Body of pancreas (tissue), 4 donors: Measurements from ENCODE around the gene C5orf47. TPM values are rescaled to one million over a fixed set of nuclear protein-coding genes. Genes with fewer than 3 reads are reported as not detected.
A peak's percentile ranks its signal among the peaks of the same experiment; 100 is the strongest.
"Not testable (repeated sequence)": the region's sequence is repeated elsewhere in the genome, so short reads cannot be mapped to it uniquely, and the experiment has no call there.

Experiments
- ATAC-seq: fragments of 150-250 bp; one replicate; pipeline ENCODE4 v1.9.1; 2016
- DNase-seq, 4 donors: peaks; one replicate each; pipeline ENCODE4 v3.0.0-alpha.2; 2019
- H3K27ac ChIP-seq, 4 donors: fragments of 200-600 bp; sonication (generic); 1 replicate in 3 of 4; 2 replicates in 1 of 4; pipeline versions ENCODE4 v1.5.1 to v1.6.1; 2016 to 2019; ENCODE audit warnings: mild to moderate bottlenecking in 1 of 4, mixed read lengths in 1 of 4, moderate library complexity in 1 of 4
- H3K27me3 ChIP-seq, 2 donors: fragments of 200-600 bp; sonication (generic); one replicate each; pipeline ENCODE4 v1.6.0; 2016; ENCODE audit warnings: mild to moderate bottlenecking in 1 of 2
- H3K36me3 ChIP-seq, 2 donors: fragments of 200-600 bp; sonication (generic); replicated peaks in 1 of 2; 2 replicates each; pipeline ENCODE4 v1.5.1; 2016; ENCODE audit warnings: low read depth in 2 of 2; ENCODE audit not compliant: insufficient read depth in 1 of 2
- H3K4me1 ChIP-seq: fragments of 200-600 bp; sonication (generic); one replicate; pipeline ENCODE4 v1.6.0; 2016
- H3K4me3 ChIP-seq, 2 donors: fragments of 200-600 bp; sonication (generic); 1 replicate in 1 of 2; 2 replicates in 1 of 2; pipeline ENCODE4 v1.5.1; 2016 to 2019
- H3K9me3 ChIP-seq, 3 donors: fragments of 200-600 bp; sonication (generic); 1 replicate in 2 of 3; 2 replicates in 1 of 3; pipeline ENCODE4 v1.5.1; 2016
- CTCF ChIP-seq, 7 experiments: fragments of 450-650 bp in 4 of 7; fragments of 200-600 bp in 3 of 7; sonication (generic) in 3 of 7; IDR thresholded peaks; one replicate each; pipeline ENCODE4 v1.5.1; 2016 to 2019; ENCODE audit warnings: antibody characterized with exemption in 7 of 7
- POLR2A ChIP-seq, 3 donors: fragments of 450-650 bp; IDR thresholded peaks; one replicate each; pipeline ENCODE4 v1.6.1; 2016; ENCODE audit warnings: antibody characterized with exemption in 3 of 3, mild to moderate bottlenecking in 2 of 3
- WGBS, 2 donors: methylation state at CpG; one replicate each; pipeline ENCODE4 v1.1.5; 2017; 5-methylcytosine and 5-hydroxymethylcytosine counted together
- intact Hi-C: fragments of 100-400 bp; cut with DNase I; formaldehyde crosslinking; loops from one replicate; pipeline ENCODE4 v1.15.1; 2023
- total RNA-seq, 2 donors: library from RNA; depleted of rRNA; stranded (reverse); fragments of >200 nt; gene quantifications; one replicate each; pipeline ENCODE4 v1.1.0, GENCODE V29; 2016

The C5orf47 gene
- total RNA-seq, 2 donors from 2014 or later, result not detected

- H3K9me3 ChIP-seq, intact Hi-C loops, H3K27ac ChIP-seq, H3K4me3 ChIP-seq, H3K36me3 ChIP-seq, ATAC-seq, H3K27me3 ChIP-seq, H3K4me1 ChIP-seq: not testable (repeated sequence)
- 73% methylated on average over 11 to 17 of the region's 19 CpGs for WGBS, 2 donors
- DNase-seq, result peak in 3 of 4 donors; percentile 23 to 31 (median 28)
- peak; percentile 13 to 44 (median 29) for TF ChIP-seq CTCF (IDR thresholded peaks at IDR 0.05)
Measured at GRCh38 chr5:174020069-174020927, 31.3 kb downstream of the C5orf47 start.

GRCh38 chr5:174020928-174021304, 31.9 kb downstream of the C5orf47 start:
- H3K4me1 ChIP-seq, result no peaks in the 10 kb centered on the region
- H3K4me3 ChIP-seq, result no peak overlapping the region
- H3K27me3 ChIP-seq, result no peaks in the 10 kb centered on the region
- H3K36me3 ChIP-seq, result no peaks in the 10 kb centered on the region
- intact Hi-C loops, result no loop called here
- TF ChIP-seq CTCF (IDR thresholded peaks at IDR 0.05), result no peak
- no peak for TF ChIP-seq POLR2A (IDR thresholded peaks at IDR 0.05)
- H3K27ac ChIP-seq, result no peak overlapping the region
- no peak for DNase-seq
- WGBS, 2 donors, result 84 to 86% methylated on average over 3 of the region's 3 CpGs
- H3K9me3 ChIP-seq, result no peaks in the 10 kb centered on the region
- ATAC-seq, result no peak

- 61 to 71% methylated on average over 4 of the region's 4 CpGs for WGBS, 2 donors
- no peaks in the 10 kb centered on the region for H3K9me3 ChIP-seq
- H3K4me3 ChIP-seq, result no peak overlapping the region
- H3K36me3 ChIP-seq, result no peaks in the 10 kb centered on the region
- DNase-seq (no peak), ATAC-seq (no peak)
- intact Hi-C loops, result no loop called here
- no peak overlapping the region for H3K27ac ChIP-seq
- H3K27me3 ChIP-seq, result no peaks in the 10 kb centered on the region
- TF ChIP-seq POLR2A (IDR thresholded peaks at IDR 0.05) (no peak), CTCF (IDR thresholded peaks at IDR 0.05) (no peak)
- no peaks in the 10 kb centered on the region for H3K4me1 ChIP-seq
Measured at GRCh38 chr5:174022384-174023095, 33.6 kb downstream of the C5orf47 start.

GRCh38 chr5:174030286-174030685, 41.3 kb downstream of the C5orf47 start:
- intact Hi-C loops, result no loop called here

More at GRCh38 chr5:174030286-174030685, 41.3 kb downstream of the C5orf47 start:
- Histone ChIP-seq H3K36me3 (no peaks in the 10 kb centered on the region), H3K27me3 (no peaks in the 10 kb centered on the region), H3K4me1 (no peaks in the 10 kb centered on the region), H3K4me3 (no peak overlapping the region), H3K27ac (no peak overlapping the region), H3K9me3 (no peaks in the 10 kb centered on the region)
- no peak for TF ChIP-seq CTCF (IDR thresholded peaks at IDR 0.05)
- no peak for TF ChIP-seq POLR2A (IDR thresholded peaks at IDR 0.05)
- 59 to 63% methylated on average over 2 of the region's 2 CpGs for WGBS, 2 donors
- no peak for DNase-seq
- no peak for ATAC-seq
